Osteoblast (primary cell): ENCODE measurements around the gene CRTC1. TPM values are rescaled to one million over a fixed set of nuclear protein-coding genes. Genes with fewer than 3 reads are reported as not detected.

Experiments used
- DNase-seq: peaks from one replicate; pipeline ENCODE4 v3.0.0; 2011; ENCODE audit warnings: low spot score, mixed read lengths; ENCODE audit not compliant: insufficient read length; ENCODE audit errors: missing footprints
- H2AFZ ChIP-seq: 2 replicates; pipeline ENCODE4 v1.6.0; 2011; ENCODE audit warnings: mild to moderate bottlenecking, low read length
- H3K27ac ChIP-seq: 2 replicates; pipeline ENCODE4 v1.5.1; 2011; ENCODE audit warnings: mild to moderate bottlenecking, low read depth, low read length, moderate library complexity
- H3K27me3 ChIP-seq: 2 replicates; pipeline ENCODE4 v1.6.0; 2012; ENCODE audit warnings: mild to moderate bottlenecking, control low read depth, inconsistent platforms, low read length, moderate library complexity; ENCODE audit not compliant: insufficient read depth
- H3K36me3 ChIP-seq: 2 replicates; pipeline ENCODE4 v1.5.1; 2011; ENCODE audit warnings: mild to moderate bottlenecking, low read length, control low read depth, moderate library complexity; ENCODE audit not compliant: insufficient read depth
- H3K4me1 ChIP-seq: 2 replicates; pipeline ENCODE4 v1.5.1; 2011; ENCODE audit warnings: mild to moderate bottlenecking, low read length, control low read depth, moderate library complexity; ENCODE audit not compliant: insufficient read depth
- H3K4me2 ChIP-seq: 2 replicates; pipeline ENCODE4 v1.6.0; 2011; ENCODE audit warnings: mild to moderate bottlenecking, low read length; ENCODE audit not compliant: insufficient read depth
- H3K4me3 ChIP-seq: fragments of 200-600 bp; sonication (generic); 3 replicates; pipeline ENCODE4 v1.5.1; 2012; ENCODE audit warnings: mild to moderate bottlenecking, low read length, inconsistent platforms; ENCODE audit not compliant: insufficient read depth
- H3K79me2 ChIP-seq: 2 replicates; pipeline ENCODE4 v1.6.0; 2012; ENCODE audit warnings: mild to moderate bottlenecking, low read length, control low read depth, inconsistent platforms; ENCODE audit not compliant: insufficient read depth
- H3K9me3 ChIP-seq: 2 replicates; pipeline ENCODE4 v1.5.1; 2011; ENCODE audit warnings: low read depth, low read length, control low read depth
- H4K20me1 ChIP-seq: 2 replicates; pipeline ENCODE4 v1.6.0; 2012; ENCODE audit warnings: mild to moderate bottlenecking, low read length, control low read depth; ENCODE audit not compliant: insufficient read depth
- total RNA-seq: library from RNA; depleted of rRNA; stranded (reverse); fragments of >200 nt; gene quantifications from 2 replicates; pipeline ENCODE4 v1.2.3, GENCODE V29; 2012
- TF ChIP-seq, protein P1 (sequence below): IDR thresholded peaks from 2 replicates; pipeline ENCODE4 v1.5.1; 2011; ENCODE audit warnings: mild to moderate bottlenecking, low read depth, low read length, moderate library complexity; ENCODE audit errors: extremely low read depth

The CRTC1 gene
- total RNA-seq, 1 donor: 4.0 TPM

DNA sequence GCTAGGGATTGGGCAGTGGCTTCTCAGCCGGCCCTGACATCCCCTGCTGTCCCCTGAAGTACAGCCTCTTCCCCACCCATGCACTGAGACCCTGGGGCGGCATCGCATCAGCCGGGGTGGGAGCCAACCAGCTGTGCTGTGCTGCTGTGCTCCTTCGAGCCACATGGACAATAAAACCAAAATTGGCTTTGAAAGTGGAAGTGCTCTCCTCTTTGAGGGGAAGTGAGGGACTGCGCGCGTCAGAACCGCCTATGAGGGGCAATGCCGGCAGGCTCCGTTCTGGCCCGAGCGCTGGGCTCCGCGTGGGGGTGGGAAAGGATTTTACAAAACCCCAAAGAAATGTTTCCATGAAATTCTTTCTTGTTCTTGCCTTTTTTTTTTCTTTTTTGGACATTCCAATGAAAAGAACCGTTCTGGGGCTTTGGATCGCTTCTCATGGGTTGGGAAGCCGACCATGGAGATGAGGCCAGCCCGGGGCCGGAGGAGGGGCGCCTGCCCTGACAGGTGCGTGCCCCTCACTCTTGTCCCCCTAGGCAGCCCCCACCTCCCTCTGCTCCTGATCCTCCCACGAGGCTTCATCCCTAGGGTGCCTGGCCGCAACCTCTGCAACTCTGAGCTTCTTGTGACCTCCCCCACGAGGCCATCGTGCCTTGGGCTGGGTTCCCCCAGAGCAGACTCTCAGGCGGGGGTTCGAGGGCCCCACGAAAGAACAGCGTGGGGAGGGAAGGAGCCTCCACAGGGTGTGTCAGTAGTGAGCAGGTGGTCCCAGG is 24.0 kb upstream of the CRTC1 start:
- H3K9me3 ChIP-seq: no peaks in the 10 kb centered on the region
- TF ChIP-seq, protein P1, sequence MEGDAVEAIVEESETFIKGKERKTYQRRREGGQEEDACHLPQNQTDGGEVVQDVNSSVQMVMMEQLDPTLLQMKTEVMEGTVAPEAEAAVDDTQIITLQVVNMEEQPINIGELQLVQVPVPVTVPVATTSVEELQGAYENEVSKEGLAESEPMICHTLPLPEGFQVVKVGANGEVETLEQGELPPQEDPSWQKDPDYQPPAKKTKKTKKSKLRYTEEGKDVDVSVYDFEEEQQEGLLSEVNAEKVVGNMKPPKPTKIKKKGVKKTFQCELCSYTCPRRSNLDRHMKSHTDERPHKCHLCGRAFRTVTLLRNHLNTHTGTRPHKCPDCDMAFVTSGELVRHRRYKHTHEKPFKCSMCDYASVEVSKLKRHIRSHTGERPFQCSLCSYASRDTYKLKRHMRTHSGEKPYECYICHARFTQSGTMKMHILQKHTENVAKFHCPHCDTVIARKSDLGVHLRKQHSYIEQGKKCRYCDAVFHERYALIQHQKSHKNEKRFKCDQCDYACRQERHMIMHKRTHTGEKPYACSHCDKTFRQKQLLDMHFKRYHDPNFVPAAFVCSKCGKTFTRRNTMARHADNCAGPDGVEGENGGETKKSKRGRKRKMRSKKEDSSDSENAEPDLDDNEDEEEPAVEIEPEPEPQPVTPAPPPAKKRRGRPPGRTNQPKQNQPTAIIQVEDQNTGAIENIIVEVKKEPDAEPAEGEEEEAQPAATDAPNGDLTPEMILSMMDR: no peak
- H3K79me2 ChIP-seq: peaks cover 43% of the 10 kb centered on the region
- no peaks in the 10 kb centered on the region for H3K27me3 ChIP-seq
- DNase-seq: peak; percentile 94
- H4K20me1 ChIP-seq: no peaks in the 10 kb centered on the region
- peak overlapping the region; percentile 49 for H3K4me3 ChIP-seq
- peak overlapping the region; percentile 98 for H3K27ac ChIP-seq
- H3K4me1 ChIP-seq: peaks cover 61% of the 10 kb centered on the region
- H2AFZ ChIP-seq: no peak overlapping the region
- H3K36me3 ChIP-seq: no peaks in the 10 kb centered on the region
- H3K4me2 ChIP-seq: peak overlapping the region; percentile 75

DNA sequence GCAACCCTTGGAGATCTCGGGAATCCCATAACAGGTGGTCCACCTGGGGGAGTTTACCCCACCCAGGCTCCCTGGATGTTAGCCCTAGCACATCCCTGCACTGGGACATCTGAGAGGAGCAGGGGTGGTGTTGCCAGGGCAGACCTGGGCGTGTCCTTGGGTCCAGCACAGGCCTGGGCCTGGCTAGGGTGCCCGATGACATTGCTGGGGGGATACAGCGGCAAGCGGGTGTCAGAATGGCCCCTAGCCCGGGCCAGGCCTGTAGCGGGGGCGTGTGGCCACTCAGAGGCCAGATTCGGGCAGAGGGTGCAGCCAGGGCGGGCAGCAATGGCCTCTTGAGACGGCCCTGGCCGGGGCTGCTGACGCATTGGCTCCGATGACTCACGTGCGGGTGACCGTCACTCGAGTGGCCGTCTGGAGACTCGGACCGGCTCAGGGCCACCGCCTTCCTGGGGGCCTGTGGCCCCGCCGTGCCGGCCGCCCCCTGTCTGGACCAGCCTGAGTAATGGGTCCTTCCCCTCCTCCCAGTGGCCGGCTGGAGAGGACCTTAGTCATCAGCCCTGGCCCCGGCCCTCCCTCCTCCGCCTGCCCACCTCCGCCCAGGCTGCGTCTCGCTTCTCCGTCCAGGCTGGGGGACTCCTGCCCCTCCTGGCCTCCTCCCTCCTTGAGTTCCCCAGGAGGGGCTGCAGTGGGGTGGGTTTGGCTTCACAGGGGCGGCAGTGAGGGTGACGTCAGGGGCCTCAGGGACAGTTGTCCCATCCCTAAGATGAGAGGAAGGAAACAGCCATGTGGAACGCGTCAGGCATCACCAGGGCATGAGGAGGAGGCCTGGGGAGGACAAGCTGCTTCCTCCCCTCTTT is 23.2 kb upstream of the CRTC1 start:
- Histone ChIP-seq H3K79me2 (peaks cover 39% of the 10 kb centered on the region), H3K4me1 (peaks cover 61% of the 10 kb centered on the region), H3K4me2 (peak overlapping the region; percentile 75), H3K27me3 (no peaks in the 10 kb centered on the region), H3K27ac (peak overlapping the region; percentile 98), H4K20me1 (no peaks in the 10 kb centered on the region), H3K36me3 (no peaks in the 10 kb centered on the region), H3K9me3 (no peaks in the 10 kb centered on the region), H3K4me3 (peak overlapping the region; percentile 49), H2AFZ (peak overlapping the region; percentile 50)
- peak; percentile 99 for DNase-seq
- TF ChIP-seq, protein P1: no peak

DNA sequence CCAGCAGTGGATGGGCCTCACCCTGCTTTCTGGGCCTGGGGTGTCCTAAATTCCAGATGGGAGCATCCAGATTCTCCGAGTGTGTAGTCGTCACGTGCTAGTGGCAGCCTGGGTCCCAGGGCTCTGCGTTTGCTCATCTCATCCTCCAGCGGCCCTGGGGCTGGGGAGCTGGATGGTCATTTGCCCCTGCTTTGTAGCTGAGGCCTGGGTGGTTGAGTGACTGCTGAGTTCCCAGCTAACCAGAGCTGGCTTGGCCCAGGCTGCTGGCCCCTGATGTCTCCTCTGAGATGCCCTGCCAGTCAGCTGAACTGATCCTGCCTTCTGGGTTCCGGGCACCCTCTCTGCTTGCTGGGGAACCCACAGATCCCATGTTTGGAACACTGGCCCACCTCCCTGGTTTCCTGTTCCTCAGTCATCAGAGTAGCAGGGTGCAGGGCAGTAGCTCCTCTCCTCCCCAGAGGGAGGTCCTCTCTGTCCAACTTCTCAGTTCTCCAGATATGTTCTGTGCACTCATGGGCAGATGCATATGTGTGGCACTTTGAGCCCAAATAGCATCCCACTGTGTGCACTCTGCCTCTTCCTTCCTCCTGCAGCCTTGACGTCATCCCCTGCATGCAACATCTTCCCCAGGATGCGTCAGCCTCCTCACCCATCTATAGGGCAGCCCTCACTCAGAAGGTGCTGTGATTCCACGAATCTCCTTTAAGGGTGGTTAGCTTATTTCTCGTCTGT is 22.4 kb upstream of the CRTC1 start:
- H3K4me2 ChIP-seq: peak overlapping the region; percentile 75
- H3K36me3 ChIP-seq: no peaks in the 10 kb centered on the region
- H3K27me3 ChIP-seq: no peaks in the 10 kb centered on the region
- no peaks in the 10 kb centered on the region for H4K20me1 ChIP-seq
- DNase-seq: peak; percentile 84
- H3K79me2 ChIP-seq: peaks cover 39% of the 10 kb centered on the region
- peak overlapping the region; percentile 50 for H2AFZ ChIP-seq
- H3K9me3 ChIP-seq: no peaks in the 10 kb centered on the region
- TF ChIP-seq, protein P1: no peak
- peaks cover 61% of the 10 kb centered on the region for H3K4me1 ChIP-seq
- peak overlapping the region; percentile 13 for H3K4me3 ChIP-seq
- H3K27ac ChIP-seq: peak overlapping the region; percentile 98
